SK-N-SH (cell line): ENCODE results near the gene HDLBP. TPM values are rescaled to one million over a fixed set of nuclear protein-coding genes. Genes with fewer than 3 reads are reported as not detected.

ENCODE experiments used
- CTCF ChIA-PET: fragments of 300-600, 350-600 bp; formaldehyde crosslinking; extraction: SDS; loops from one replicate; lab custom pipeline; 2021; lab: Yijun Ruan, JAX
- POLR2A ChIA-PET: fragments of 350-600 bp; sonication (Branson Sonifier 250); formaldehyde crosslinking; extraction: SDS; loops from one replicate; lab custom pipeline; 2020; ENCODE audit warnings: antibody characterized with exemption, inconsistent platforms; lab: Yijun Ruan, JAX
- DNase-seq: peaks from one replicate; pipeline ENCODE4 v3.0.0; 2012
- H2AFZ ChIP-seq: fragments of 200-600 bp; sonication (generic); 2 replicates; pipeline ENCODE4 v1.8.1; 2016; ENCODE audit warnings: antibody characterized with exemption, mild to moderate bottlenecking, low read depth
- H3F3A ChIP-seq: fragments of 200-600 bp; sonication (generic); replicated peaks from 2 replicates; pipeline ENCODE3; 2016; ENCODE audit warnings: antibody characterized with exemption, mild to moderate bottlenecking; ENCODE audit not compliant: insufficient read depth
- H3K27ac ChIP-seq, 2 experiments: fragments of 200-500 bp in 1 of 2; fragments of 200-600 bp in 1 of 2; sonication (Bioruptor generic) in 1 of 2; sonication (generic), shearing (Covaris generic) in 1 of 2; 2 replicates each; pipeline versions ENCODE4 v1.5.1 to v1.6.1; 2014 to 2016; ENCODE audit warnings: low read depth in 2 of 2, inconsistent platforms in 1 of 2, low read length in 1 of 2, mild to moderate bottlenecking in 1 of 2, mixed read lengths in 1 of 2
- H3K27me3 ChIP-seq: fragments of 200-600 bp; sonication (generic), shearing (Covaris generic); 2 replicates; pipeline ENCODE4 v1.6.1; 2016; ENCODE audit warnings: mixed run types; ENCODE audit not compliant: insufficient read depth
- H3K36me3 ChIP-seq, 2 experiments: fragments of 200-500 bp in 1 of 2; fragments of 200-600 bp in 1 of 2; sonication (Bioruptor generic) in 1 of 2; sonication (generic) in 1 of 2; replicated peaks in 1 of 2; 2 replicates each; pipeline versions ENCODE3 to v1.5.1; 2014 to 2016; ENCODE audit warnings: low read length in 1 of 2, mild to moderate bottlenecking in 1 of 2; ENCODE audit not compliant: insufficient read depth in 2 of 2, control insufficient read depth in 1 of 2
- H3K4me1 ChIP-seq, 2 experiments: fragments of 200-500 bp in 1 of 2; fragments of 200-600 bp in 1 of 2; sonication (Bioruptor generic) in 1 of 2; sonication (generic), shearing (Covaris generic) in 1 of 2; 2 replicates each; pipeline versions ENCODE4 v1.5.1 to v1.6.1; 2014 to 2016; ENCODE audit warnings: low read depth in 1 of 2, low read length in 1 of 2, mixed run types in 1 of 2; ENCODE audit not compliant: insufficient read depth in 2 of 2, control insufficient read depth in 1 of 2
- H3K4me2 ChIP-seq: fragments of 200-600 bp; sonication (generic), shearing (Covaris generic); 2 replicates; pipeline ENCODE4 v1.6.1; 2017; ENCODE audit warnings: mixed run types
- H3K4me3 ChIP-seq, 2 experiments: fragments of 200-500 bp in 1 of 2; fragments of 200-600 bp in 1 of 2; sonication (Bioruptor generic) in 1 of 2; sonication (generic), shearing (Covaris generic) in 1 of 2; 2 replicates each; pipeline versions ENCODE4 v1.5.1 to v1.8.1; 2014 to 2016; ENCODE audit warnings: low read depth in 2 of 2, inconsistent platforms in 1 of 2, low read length in 1 of 2, mild to moderate bottlenecking in 1 of 2, mixed read lengths in 1 of 2, moderate library complexity in 1 of 2
- H3K79me2 ChIP-seq: fragments of 200-600 bp; sonication (generic); 2 replicates; pipeline ENCODE4 v1.8.1; 2017; ENCODE audit warnings: mild to moderate bottlenecking; ENCODE audit not compliant: insufficient read depth
- H3K9ac ChIP-seq: fragments of 200-600 bp; sonication (generic); 2 replicates; pipeline ENCODE4 v1.6.1; 2017; ENCODE audit warnings: mixed run types
- H3K9me2 ChIP-seq: fragments of 200-600 bp; sonication (generic); 2 replicates; pipeline ENCODE4 v1.6.1; 2017; ENCODE audit warnings: mixed run types
- H3K9me3 ChIP-seq: fragments of 200-600 bp; sonication (generic); 2 replicates; pipeline ENCODE4 v1.6.1; 2017; ENCODE audit warnings: mixed run types, mild to moderate bottlenecking, moderate library complexity
- H4K20me1 ChIP-seq: fragments of 200-600 bp; sonication (generic); 2 replicates; pipeline ENCODE4 v1.6.1; 2017; ENCODE audit warnings: mild to moderate bottlenecking, mixed run types; ENCODE audit not compliant: insufficient read depth
- EP300 ChIP-seq, 2 experiments: IDR thresholded peaks; 2 replicates each; pipeline versions ENCODE4 v1.4.0 to v1.6.1; 2012; ENCODE audit warnings: borderline replicate concordance in 1 of 2, low read depth in 1 of 2, low read length in 1 of 2
- FOSL2 ChIP-seq: IDR thresholded peaks from 2 replicates; pipeline ENCODE4 v1.4.0; 2012; ENCODE audit warnings: low read depth, mild to moderate bottlenecking, moderate library complexity, borderline replicate concordance
- FOXJ3 ChIP-seq: sonication (generic); formaldehyde crosslinking; IDR thresholded peaks from 2 replicates; pipeline ENCODE4 v1.5.1; 2020; ENCODE audit warnings: mild to moderate bottlenecking, missing genetic modification reagents
- GABPA ChIP-seq: IDR thresholded peaks from 2 replicates; pipeline ENCODE4 v1.4.0; 2012; ENCODE audit warnings: low read depth, mild to moderate bottlenecking
- MEF2A ChIP-seq: IDR thresholded peaks from 2 replicates; pipeline ENCODE4 v1.4.0; 2012; ENCODE audit warnings: low read depth, borderline replicate concordance
- POLR2AphosphoS5 ChIP-seq: IDR thresholded peaks from 2 replicates; pipeline ENCODE4 v1.6.1; 2012; ENCODE audit warnings: low read depth, low read length
- TAF1 ChIP-seq: IDR thresholded peaks from 2 replicates; pipeline ENCODE4 v1.6.1; 2012; ENCODE audit warnings: low read depth, mild to moderate bottlenecking, low read length, moderate library complexity, borderline replicate concordance
- WGBS: methylation state at CpG from one replicate; pipeline ENCODE4 v1.1.6; 2017; ENCODE audit warnings: low lambda C conversion rate; 5-methylcytosine and 5-hydroxymethylcytosine counted together
- polyA plus RNA-seq, 3 experiments: library from polyadenylated mRNA; depleted of rRNA; stranded (reverse); fragments of >200 nt; gene quantifications; 2 replicates each; pipeline ENCODE4 v1.2.3, GENCODE V29; 2012
- TF ChIP-seq, protein P1 (sequence below): IDR thresholded peaks from 2 replicates; pipeline ENCODE4 v1.4.0; 2012; ENCODE audit warnings: low read depth, borderline replicate concordance
- TF ChIP-seq, protein P2 (sequence below): IDR thresholded peaks from 2 replicates; pipeline ENCODE4; 2012
- TF ChIP-seq, protein P3 (sequence below): IDR thresholded peaks from 2 replicates; pipeline ENCODE4 v1.4.0; 2012; ENCODE audit warnings: low read depth
- TF ChIP-seq, protein P4 (sequence below): fragments of 150-350 bp; IDR thresholded peaks from 2 replicates; pipeline ENCODE4 v1.6.1; 2016; ENCODE audit warnings: mild to moderate bottlenecking, low read depth, low read length
- TF ChIP-seq, protein P5 (sequence below): fragments of 200-600 bp; sonication (generic); IDR thresholded peaks from 2 replicates; pipeline ENCODE4 v1.6.1; 2017; ENCODE audit warnings: antibody characterized with exemption, mild to moderate bottlenecking, moderate library complexity

HDLBP gene
- polyA plus RNA-seq, 1 of the 3 experiments (the other 2 are of a cell fraction), result 263 TPM

DNA sequence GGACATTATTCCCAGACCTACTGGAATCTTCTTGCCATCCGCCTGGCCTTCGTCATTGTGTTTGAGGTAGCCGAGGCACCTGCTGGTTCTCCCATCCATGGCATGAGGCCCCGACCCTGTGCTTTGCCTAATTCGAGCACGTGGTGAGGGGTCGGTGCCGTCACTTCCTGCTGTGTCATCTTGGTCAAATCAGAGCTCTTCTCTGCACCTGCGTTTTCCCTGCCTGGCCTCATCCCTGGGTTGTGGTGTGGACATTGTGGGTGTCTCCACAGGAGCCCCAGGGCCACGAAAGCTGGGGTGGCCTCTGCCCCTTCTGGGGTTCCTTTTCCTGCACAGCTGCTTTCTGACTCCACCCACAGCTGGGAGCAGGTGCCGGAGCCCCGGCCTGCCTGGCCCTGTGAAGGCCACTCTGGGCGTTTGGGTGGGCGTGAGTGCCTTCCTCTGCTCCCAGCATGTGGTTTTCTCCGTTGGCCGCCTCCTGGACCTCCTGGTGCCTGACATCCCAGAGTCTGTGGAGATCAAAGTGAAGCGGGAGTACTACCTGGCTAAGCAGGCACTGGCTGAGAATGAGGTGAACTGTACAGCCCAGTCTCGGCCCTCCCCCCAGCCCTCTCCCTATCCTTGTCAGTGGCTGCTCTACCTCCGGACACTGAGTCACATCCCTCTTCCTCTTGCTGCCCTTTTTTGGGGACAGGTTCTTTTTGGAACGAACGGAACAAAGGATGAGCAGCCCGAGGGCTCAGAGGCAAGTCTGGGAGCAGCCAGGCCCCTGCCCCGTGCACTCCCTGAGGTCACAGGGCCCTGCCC, 92.1 kb downstream of the HDLBP start:
- POLR2A ChIA-PET, result interaction anchor here (0.7 to 1.7 kb wide), 2 partner anchors 12 to 403 kb away, joined by 3 to 4 read pairs; partner anchors contain the start of gene KIF1A
- Histone ChIP-seq H3K4me3 (no peak overlapping the region), H3F3A (peaks cover 27% of the 10 kb centered on the region), H3K4me1 (peaks cover 15 to 26% of the 10 kb centered on the region in 2 experiments; a peak in 2 of 4 replicates), H3K9me3 (no peaks in the 10 kb centered on the region), H3K9me2 (no peaks in the 10 kb centered on the region), H3K9ac (no peak overlapping the region), H3K36me3 (peaks cover 0 to 24% of the 10 kb centered on the region in 2 experiments), H3K79me2 (no peaks in the 10 kb centered on the region), H3K27me3 (no peaks in the 10 kb centered on the region), H4K20me1 (peaks cover 16% of the 10 kb centered on the region), H3K4me2 (no peak overlapping the region), H2AFZ (no peak overlapping the region), H3K27ac (peak overlapping the region; percentile 6 to 56; a peak in 3 of 4 replicates)
- DNase-seq, result no peak
- 89% methylated on average over 13 of the region's 23 CpGs for WGBS
- TF ChIP-seq, protein P1, sequence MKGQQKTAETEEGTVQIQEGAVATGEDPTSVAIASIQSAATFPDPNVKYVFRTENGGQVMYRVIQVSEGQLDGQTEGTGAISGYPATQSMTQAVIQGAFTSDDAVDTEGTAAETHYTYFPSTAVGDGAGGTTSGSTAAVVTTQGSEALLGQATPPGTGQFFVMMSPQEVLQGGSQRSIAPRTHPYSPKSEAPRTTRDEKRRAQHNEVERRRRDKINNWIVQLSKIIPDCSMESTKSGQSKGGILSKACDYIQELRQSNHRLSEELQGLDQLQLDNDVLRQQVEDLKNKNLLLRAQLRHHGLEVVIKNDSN, result no peak
- TF ChIP-seq POLR2AphosphoS5, result no peak
- TF ChIP-seq FOSL2, result no peak
- TF ChIP-seq GABPA, result no peak
- TF ChIP-seq, protein P2, sequence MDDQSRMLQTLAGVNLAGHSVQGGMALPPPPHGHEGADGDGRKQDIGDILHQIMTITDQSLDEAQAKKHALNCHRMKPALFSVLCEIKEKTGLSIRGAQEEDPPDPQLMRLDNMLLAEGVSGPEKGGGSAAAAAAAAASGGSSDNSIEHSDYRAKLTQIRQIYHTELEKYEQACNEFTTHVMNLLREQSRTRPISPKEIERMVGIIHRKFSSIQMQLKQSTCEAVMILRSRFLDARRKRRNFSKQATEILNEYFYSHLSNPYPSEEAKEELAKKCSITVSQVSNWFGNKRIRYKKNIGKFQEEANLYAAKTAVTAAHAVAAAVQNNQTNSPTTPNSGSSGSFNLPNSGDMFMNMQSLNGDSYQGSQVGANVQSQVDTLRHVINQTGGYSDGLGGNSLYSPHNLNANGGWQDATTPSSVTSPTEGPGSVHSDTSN, result no peak
- no peak for TF ChIP-seq MEF2A
- TF ChIP-seq, protein P3, sequence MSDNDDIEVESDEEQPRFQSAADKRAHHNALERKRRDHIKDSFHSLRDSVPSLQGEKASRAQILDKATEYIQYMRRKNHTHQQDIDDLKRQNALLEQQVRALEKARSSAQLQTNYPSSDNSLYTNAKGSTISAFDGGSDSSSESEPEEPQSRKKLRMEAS, result no peak
- TF ChIP-seq TAF1, result no peak
- no peak for TF ChIP-seq EP300 (IDR thresholded peaks at IDR 0.05; ENCODE audit: borderline replicate concordance in 1 of 2, low read depth in 1 of 2, low read length in 1 of 2)
- no peak for TF ChIP-seq FOXJ3
- CTCF ChIA-PET, result interaction anchor here (0.8 to 2.7 kb wide), 3 partner anchors 9 to 372 kb away, joined by 3 to 10 read pairs (median 3); no protein-coding TSS in a partner anchor

DNA sequence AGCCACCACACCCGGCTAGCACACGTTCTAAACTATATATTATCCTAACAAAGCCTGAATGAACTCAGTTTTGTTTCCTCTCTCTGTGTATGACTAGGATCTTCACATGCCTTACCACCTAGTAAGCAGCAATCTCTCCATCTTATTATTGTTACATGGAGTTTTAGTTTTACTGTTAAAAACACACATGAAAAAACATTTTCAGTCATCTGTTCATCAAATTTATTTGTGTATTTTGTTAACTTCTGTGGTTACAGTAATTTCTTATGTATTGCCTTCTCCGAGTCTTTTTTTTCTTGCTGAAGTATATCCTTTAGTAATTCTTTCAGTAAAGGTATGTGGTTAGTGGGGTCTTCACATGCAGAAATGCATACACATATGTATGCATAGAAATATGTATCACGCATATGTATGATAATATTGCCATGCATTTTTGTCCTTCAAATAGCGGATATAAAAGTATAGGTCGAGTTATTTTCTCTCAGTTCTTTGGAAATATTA, 95.6 kb downstream of the HDLBP start:
- no peaks in the 10 kb centered on the region for H3K79me2 ChIP-seq
- ChIA-PET POLR2A (no interaction called here), CTCF (no interaction called here)
- H3K9me3 ChIP-seq, result no peaks in the 10 kb centered on the region
- H4K20me1 ChIP-seq, result no peaks in the 10 kb centered on the region; the same call in 1 of the 2 replicates
- H2AFZ ChIP-seq, result no peak overlapping the region
- H3F3A ChIP-seq, result peaks cover 19% of the 10 kb centered on the region
- no peak overlapping the region for H3K4me3 ChIP-seq
- DNase-seq, result no peak
- no peaks in the 10 kb centered on the region for H3K36me3 ChIP-seq
- 0 out of 2 replicates have a peak overlapping the region, but pooled peaks have one; percentile 90 for H3K4me2 ChIP-seq
- H3K4me1 ChIP-seq, result peaks cover 15 to 21% of the 10 kb centered on the region in 2 experiments; a peak in 2 of 4 replicates
- no peak overlapping the region for H3K9ac ChIP-seq
- H3K27me3 ChIP-seq, result no peaks in the 10 kb centered on the region
- no peaks in the 10 kb centered on the region for H3K9me2 ChIP-seq
- TF ChIP-seq, protein P1, result no peak
- TF ChIP-seq, protein P4, sequence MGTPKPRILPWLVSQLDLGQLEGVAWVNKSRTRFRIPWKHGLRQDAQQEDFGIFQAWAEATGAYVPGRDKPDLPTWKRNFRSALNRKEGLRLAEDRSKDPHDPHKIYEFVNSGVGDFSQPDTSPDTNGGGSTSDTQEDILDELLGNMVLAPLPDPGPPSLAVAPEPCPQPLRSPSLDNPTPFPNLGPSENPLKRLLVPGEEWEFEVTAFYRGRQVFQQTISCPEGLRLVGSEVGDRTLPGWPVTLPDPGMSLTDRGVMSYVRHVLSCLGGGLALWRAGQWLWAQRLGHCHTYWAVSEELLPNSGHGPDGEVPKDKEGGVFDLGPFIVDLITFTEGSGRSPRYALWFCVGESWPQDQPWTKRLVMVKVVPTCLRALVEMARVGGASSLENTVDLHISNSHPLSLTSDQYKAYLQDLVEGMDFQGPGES, result no peak
- TF ChIP-seq, protein P5, sequence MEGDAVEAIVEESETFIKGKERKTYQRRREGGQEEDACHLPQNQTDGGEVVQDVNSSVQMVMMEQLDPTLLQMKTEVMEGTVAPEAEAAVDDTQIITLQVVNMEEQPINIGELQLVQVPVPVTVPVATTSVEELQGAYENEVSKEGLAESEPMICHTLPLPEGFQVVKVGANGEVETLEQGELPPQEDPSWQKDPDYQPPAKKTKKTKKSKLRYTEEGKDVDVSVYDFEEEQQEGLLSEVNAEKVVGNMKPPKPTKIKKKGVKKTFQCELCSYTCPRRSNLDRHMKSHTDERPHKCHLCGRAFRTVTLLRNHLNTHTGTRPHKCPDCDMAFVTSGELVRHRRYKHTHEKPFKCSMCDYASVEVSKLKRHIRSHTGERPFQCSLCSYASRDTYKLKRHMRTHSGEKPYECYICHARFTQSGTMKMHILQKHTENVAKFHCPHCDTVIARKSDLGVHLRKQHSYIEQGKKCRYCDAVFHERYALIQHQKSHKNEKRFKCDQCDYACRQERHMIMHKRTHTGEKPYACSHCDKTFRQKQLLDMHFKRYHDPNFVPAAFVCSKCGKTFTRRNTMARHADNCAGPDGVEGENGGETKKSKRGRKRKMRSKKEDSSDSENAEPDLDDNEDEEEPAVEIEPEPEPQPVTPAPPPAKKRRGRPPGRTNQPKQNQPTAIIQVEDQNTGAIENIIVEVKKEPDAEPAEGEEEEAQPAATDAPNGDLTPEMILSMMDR, result no peak
- no peak overlapping the region for H3K27ac ChIP-seq
- 96% methylated on average over 6 of the region's 6 CpGs for WGBS
